Measurements from ENCODE around the gene OR5K3. TPM values are rescaled to one million over a fixed set of nuclear protein-coding genes. Genes with fewer than 3 reads are reported as not detected.

Gene OR5K3, protein sequence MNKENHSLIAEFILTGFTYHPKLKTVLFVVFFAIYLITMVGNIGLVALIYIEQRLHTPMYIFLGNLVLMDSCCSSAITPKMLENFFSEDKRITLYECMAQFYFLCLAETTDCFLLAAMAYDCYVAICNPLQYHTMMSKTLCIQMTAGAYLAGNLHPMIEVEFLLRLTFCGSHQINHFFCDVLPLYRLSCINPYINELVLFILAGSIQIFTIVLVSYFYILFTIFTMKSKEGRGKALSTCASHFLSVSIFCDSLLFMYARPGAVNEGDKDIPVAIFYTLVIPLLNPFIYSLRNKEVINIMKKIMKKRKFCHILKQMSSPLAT
- polyA plus RNA-seq, result 1.7 TPM in 1 of 2 replicates, not detected in the other

DNA sequence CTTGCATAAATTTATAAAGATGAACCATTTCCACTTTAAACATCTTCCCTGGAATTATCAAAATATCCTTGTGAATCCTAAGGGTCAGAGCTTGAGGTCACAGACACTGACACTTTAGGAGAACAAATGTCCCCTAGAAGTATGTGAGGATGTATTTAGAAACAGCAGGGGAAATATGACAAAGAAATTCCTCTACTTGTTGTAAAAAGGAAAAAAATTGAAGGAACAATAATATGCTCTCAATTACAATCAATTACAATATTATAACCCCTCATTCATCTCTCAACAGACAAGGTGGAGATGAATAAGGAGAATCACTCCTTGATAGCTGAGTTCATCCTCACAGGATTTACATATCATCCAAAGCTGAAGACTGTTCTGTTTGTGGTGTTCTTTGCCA lies at the start of gene OR5K3:
TSS of gene OR5K3 (plus strand) at position 301 of the 400 bp plus-strand sequence. CDS start at position 301, 0 bp downstream.

DNA sequence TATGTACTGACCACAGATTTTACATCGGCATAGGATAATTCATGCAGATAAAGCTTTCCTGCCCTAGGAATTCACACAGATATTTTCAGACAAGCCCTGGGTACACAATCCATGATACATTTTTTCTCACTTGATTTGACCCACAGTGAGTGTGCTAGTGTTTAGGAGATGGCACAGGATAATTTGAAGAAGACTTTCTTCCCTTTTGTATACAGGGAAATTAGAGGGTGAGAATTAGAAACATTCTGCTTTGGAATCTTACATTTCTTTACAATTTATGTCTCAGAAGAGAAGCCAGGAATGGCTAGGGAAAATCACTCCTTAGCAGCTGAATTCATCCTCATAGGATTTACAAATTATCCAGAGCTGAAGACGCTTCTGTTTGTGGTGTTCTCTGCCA lies 36.9 kb upstream of the OR5K3 start, which contains the start of gene OR5K4:
TSS of gene OR5K4 (plus strand) at position 301 of the 400 bp plus-strand sequence. CDS start at position 301, 0 bp downstream.

Other genes with a start within 250 kb of the OR5K3 start
- gene OR5H14, start 243.2 kb upstream of the OR5K3 start, polyA plus RNA-seq, result 0.07 TPM in 1 of 2 replicates, not detected in the other
- gene OR5H15, start 224.0 kb upstream of the OR5K3 start, polyA plus RNA-seq, result not detected in 2 replicates
- not detected in 2 replicates for gene OR5H6, start 126.4 kb upstream of the OR5K3 start, polyA plus RNA-seq
- gene OR5H2, start 108.2 kb upstream of the OR5K3 start, polyA plus RNA-seq, result not detected in 2 replicates
- gene OR5K4, start 36.8 kb upstream of the OR5K3 start, polyA plus RNA-seq, result not detected in 2 replicates
- not detected in 2 replicates for gene OR5K1, start 72.5 kb downstream of the OR5K3 start, polyA plus RNA-seq
- not detected in 2 replicates for gene OR5K2, start 107.0 kb downstream of the OR5K3 start, polyA plus RNA-seq
- 647 and 814 TPM in 2 replicates for gene CLDND1, start 132.2 kb downstream of the OR5K3 start, polyA plus RNA-seq
- not detected in 2 replicates for gene GPR15, start 141.3 kb downstream of the OR5K3 start, polyA plus RNA-seq
- gene CPOX, start 202.9 kb downstream of the OR5K3 start, polyA plus RNA-seq, result 6.3 and 11.1 TPM in 2 replicates

Measured in Purkinje cell (primary cell).